Heart right ventricle (tissue), 16 donors: ENCODE measurements around the gene NRGN. TPM values are rescaled to one million over a fixed set of nuclear protein-coding genes. Genes with fewer than 3 reads are reported as not detected.
A peak's percentile ranks its signal among the peaks of the same experiment; 100 is the strongest.

Experiments used
- ATAC-seq, 8 donors: fragments of 200-7000 bp; cut with Tn5 transposase; one replicate each; pipeline ENCODE4 v1.9.1; 2020; ENCODE audit warnings: mild to moderate bottlenecking in 8 of 8, moderate library complexity in 8 of 8, moderate number of reproducible peaks in 1 of 8
- DNase-seq, 2 donors: peaks; one replicate each; pipeline ENCODE4 v3.0.0-alpha.2; 2020
- H3K27ac ChIP-seq, 10 donors: fragments of 200-600 bp; sonication (generic) in 2 of 10; one replicate each; pipeline versions ENCODE4 v1.5.0 to v1.8.0; 2020 to 2022; ENCODE audit warnings: mild to moderate bottlenecking in 3 of 10
- H3K27me3 ChIP-seq, 7 donors: fragments of 200-600 bp; one replicate each; pipeline ENCODE4 v1.8.0; 2021 to 2022; ENCODE audit warnings: mild to moderate bottlenecking in 2 of 7
- H3K36me3 ChIP-seq, 9 donors: fragments of 200-600 bp; sonication (generic) in 1 of 9; one replicate each; pipeline versions ENCODE4 v1.5.0 to v1.8.0; 2020 to 2022; ENCODE audit warnings: mild to moderate bottlenecking in 2 of 9
- H3K4me1 ChIP-seq, 9 donors: fragments of 200-600 bp; sonication (generic) in 1 of 9; one replicate each; pipeline versions ENCODE4 v1.5.0 to v1.8.0; 2020 to 2022; ENCODE audit warnings: mild to moderate bottlenecking in 4 of 9
- H3K4me3 ChIP-seq, 10 donors: fragments of 200-600 bp; sonication (generic) in 2 of 10; one replicate each; pipeline versions ENCODE4 v1.5.0 to v1.8.0; 2020 to 2022; ENCODE audit warnings: mild to moderate bottlenecking in 7 of 10, moderate library complexity in 2 of 10
- H3K9me3 ChIP-seq, 11 donors: fragments of 200-600 bp in 10 of 11; sonication (generic) in 2 of 11; one replicate each; pipeline versions ENCODE4 v1.5.0 to v1.8.0; 2013 to 2022; ENCODE audit warnings: mild to moderate bottlenecking in 2 of 11, control low read depth in 1 of 11, moderate library complexity in 1 of 11
- CTCF ChIP-seq, 9 donors: fragments of 200-600 bp; sonication (generic) in 2 of 9; IDR thresholded peaks; one replicate each; pipeline versions ENCODE4 v1.5.0 to v1.8.0; 2021 to 2022; ENCODE audit warnings: antibody characterized with exemption in 9 of 9, mild to moderate bottlenecking in 5 of 9, moderate library complexity in 1 of 9
- WGBS, 2 donors: extraction: QIAGEN DNeasy Blood & Tissue Kit; methylation state at CpG; one replicate each; pipeline ENCODE4 v1.1.7; 2013; ENCODE audit warnings: inconsistent platforms in 1 of 2; 5-methylcytosine and 5-hydroxymethylcytosine counted together
- intact Hi-C, 10 donors: fragments of 100-400 bp; cut with DNase I; formaldehyde crosslinking; loops; one replicate each; pipeline versions ENCODE4 v1.11.1 to v1.14.2; 2022
- polyA plus RNA-seq, 2 donors: library from polyadenylated mRNA; stranded (reverse); fragments of 200-250 nt; gene quantifications; one replicate each; pipeline ENCODE4 v1.2.3, GENCODE V29; 2013
- total RNA-seq, 10 donors: library from RNA; stranded (reverse); fragmentation: NEBNext Ultra II Directional in 3 of 10; extraction: Animal tissue kit (Norgen Biotek cat#: 25700) in 3 of 10; gene quantifications; one replicate each; pipeline versions ENCODE4 v1.2.1 to v1.2.4, GENCODE V29; 2021 to 2023
- donor health status: Arrhythmogenic right ventricular cardiomyopathy.
- donor health status: ischemic (EF 13 %, LVEDD 7.1; RV severe dilation, severe dysfunction).
- donor health status: healthy with polysubstance abuse.
- donor health status: DM: no; HTN: yes; CAD: no.
- donor health status: DM: no; HTN: no; CAD: no.
- donor health status: ischemic (EF 25% LVEDD 6.9; RV normal size, moderate dysfunction).
- donor health status: ischemic (EF 25% LVEDD 5.7; RV mildly dilated, moderate dysfunction).
- donor health status: healthy.
- donor health status: DM: yes; HTN: yes; CAD: no.
- donor health status: Ischemic cardiomyopathy.
- donor health status: ischemic (EF 35%, LVEDD 5.7; RV mildly dilated, moderate dysfunction).
- donor health status: nonischemic (EF 11% LVEDD 7.7; RV severe dilation, severe dysfunction).
- donor health status: DM: yes; HTN: yes; CAD: no.
- donor health status: PGD.
- donor health status: ischemic (EF 29% LVEDD 5.4; RV normal size, mild dysfunction).
- donor health status: nonischemic (EF 23%, LVEDD 6.1; RV moderate dilation, normal function).

The NRGN gene
- total and polyA plus RNA-seq, 12 donors = 1.5 to 26.0 (median 5.2) TPM

- DNase-seq (no peak), ATAC-seq (no peak)
- H3K4me1 ChIP-seq = peaks cover 11 to 98% (median 75%) of the 10 kb centered on the region in 9 donors
- H3K9me3 ChIP-seq = no peaks in the 10 kb centered on the region
- peaks cover 0 to 59% (median 12%) of the 10 kb centered on the region in 9 donors for H3K36me3 ChIP-seq
- intact Hi-C loops = no loop called here
- 82 to 88% methylated on average over 7 of the region's 7 CpGs for WGBS, 2 donors
- H3K4me3 ChIP-seq = no peak overlapping the region
- peak overlapping the region in 5 of 10 donors; percentile 12 to 58 (median 41) for H3K27ac ChIP-seq
- TF ChIP-seq CTCF (IDR thresholded peaks at IDR 0.05) = no peak
- peaks cover 0 to 64% (median 50%) of the 10 kb centered on the region in 7 donors for H3K27me3 ChIP-seq
Observed at GRCh38 chr11:124753624-124754023, 13.9 kb downstream of the NRGN start.

- ATAC-seq = no peak
- no peak for TF ChIP-seq CTCF (IDR thresholded peaks at IDR 0.05)
- WGBS, 2 donors = 60 to 64% methylated on average over 4 of the region's 4 CpGs
- Histone ChIP-seq H3K9me3 (no peaks in the 10 kb centered on the region), H3K27ac (peak overlapping the region in 4 of 10 donors; percentile 14 to 58 (median 26)), H3K27me3 (peaks cover 0 to 64% (median 48%) of the 10 kb centered on the region in 7 donors), H3K4me1 (peaks cover 11 to 98% (median 75%) of the 10 kb centered on the region in 9 donors), H3K36me3 (peaks cover 0 to 59% (median 12%) of the 10 kb centered on the region in 9 donors), H3K4me3 (no peak overlapping the region)
- no peak for DNase-seq
- intact Hi-C loops = no loop called here
Observed at GRCh38 chr11:124754309-124754708, 14.6 kb downstream of the NRGN start.

DNA sequence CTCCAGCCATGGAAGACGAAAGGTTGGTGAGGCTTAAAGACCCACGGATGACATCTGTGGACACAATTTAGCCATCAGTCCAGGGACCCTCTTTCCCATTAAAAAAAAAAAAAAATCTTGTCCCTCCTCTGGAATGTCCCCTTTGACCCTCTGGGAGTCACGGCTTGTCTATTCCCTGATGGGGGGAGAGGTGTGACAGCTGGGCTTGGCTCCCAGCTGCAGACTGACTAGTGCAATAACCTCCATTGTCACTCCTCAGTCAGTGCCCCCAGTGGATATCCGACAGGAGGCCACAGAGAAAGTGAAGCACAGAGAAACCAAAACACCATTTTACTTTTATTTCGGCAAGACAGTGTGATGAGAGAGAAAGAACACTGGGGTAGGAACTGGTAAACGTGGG lies 15.0 kb downstream of the NRGN start:
- DNase-seq (no peak), ATAC-seq (no peak)
- no peak for TF ChIP-seq CTCF (IDR thresholded peaks at IDR 0.05)
- peak overlapping the region in 3 of 10 donors; percentile 22 to 58 (median 30) for H3K27ac ChIP-seq
- peaks cover 0 to 67% (median 50%) of the 10 kb centered on the region in 7 donors for H3K27me3 ChIP-seq
- H3K9me3 ChIP-seq = no peaks in the 10 kb centered on the region
- peaks cover 11 to 97% (median 75%) of the 10 kb centered on the region in 9 donors for H3K4me1 ChIP-seq
- peaks cover 0 to 59% (median 12%) of the 10 kb centered on the region in 9 donors for H3K36me3 ChIP-seq
- intact Hi-C loops = loop anchor here in 1 of 10 donors (5.0 kb wide), 1 partner anchor 83 kb away; no protein-coding TSS in a partner anchor
- H3K4me3 ChIP-seq = no peak overlapping the region
- 56% methylated on average over 6 of the region's 6 CpGs for WGBS, 2 donors

GRCh38 chr11:124756033-124756752 lies 16.5 kb downstream of the NRGN start:
- no peaks in the 10 kb centered on the region for H3K9me3 ChIP-seq
- 26 to 31% methylated on average over 9 of the region's 9 CpGs for WGBS, 2 donors
- no peak for TF ChIP-seq CTCF (IDR thresholded peaks at IDR 0.05)
- DNase-seq (no peak), ATAC-seq (no peak)
- H3K4me1 ChIP-seq = peaks cover 14 to 94% (median 81%) of the 10 kb centered on the region in 9 donors
- H3K27ac ChIP-seq = peak overlapping the region in 3 of 10 donors; percentile 2 to 99 (median 22)
- H3K27me3 ChIP-seq = peaks cover 0 to 72% (median 56%) of the 10 kb centered on the region in 7 donors
- intact Hi-C loops = loop anchor here in 1 of 10 donors (5.0 kb wide), 1 partner anchor 81 kb away; no protein-coding TSS in a partner anchor
- H3K4me3 ChIP-seq = no peak overlapping the region
- peaks cover 0 to 59% (median 12%) of the 10 kb centered on the region in 9 donors for H3K36me3 ChIP-seq
